Measurements from ENCODE around the gene ST6GALNAC5. TPM values are rescaled to one million over a fixed set of nuclear protein-coding genes. Genes with fewer than 3 reads are reported as not detected.

ST6GALNAC5 gene
- total RNA-seq, 4 donors from 2014 or later: 0.27 to 5.7 (median 1.4) TPM

GRCh38 chr1:77030401-77031105 lies 163.3 kb downstream of the ST6GALNAC5 start:
- Histone ChIP-seq H3K27me3 (no peaks in the 10 kb centered on the region), H3K4me1 (no peaks in the 10 kb centered on the region), H3K4me3 (no peak overlapping the region), H3K36me3 (no peaks in the 10 kb centered on the region), H3K27ac (no peak overlapping the region), H3K9me3 (no peaks in the 10 kb centered on the region)
- no peak for TF ChIP-seq CTCF (IDR thresholded peaks at IDR 0.05)
- TF ChIP-seq POLR2A (IDR thresholded peaks at IDR 0.05): no peak
- no peak for DNase-seq
- intact Hi-C loops (cut with DNase I): no loop called here
- WGBS, 2 donors: 60 to 62% methylated on average over 5 of the region's 5 CpGs

- DNase-seq: no peak
- H3K9me3 ChIP-seq: no peaks in the 10 kb centered on the region
- TF ChIP-seq CTCF (IDR thresholded peaks at IDR 0.05) (no peak), POLR2A (IDR thresholded peaks at IDR 0.05) (no peak)
- H3K4me3 ChIP-seq: no peak overlapping the region
- H3K27me3 ChIP-seq: no peaks in the 10 kb centered on the region
- no peaks in the 10 kb centered on the region for H3K4me1 ChIP-seq
- no peak overlapping the region for H3K27ac ChIP-seq
- intact Hi-C loops (cut with DNase I): no loop called here
- WGBS, 2 donors: 4 to 20% methylated on average over 3 of the region's 3 CpGs
- H3K36me3 ChIP-seq: no peaks in the 10 kb centered on the region
Measured at GRCh38 chr1:77031106-77031662, 163.9 kb downstream of the ST6GALNAC5 start.

- TF ChIP-seq CTCF (IDR thresholded peaks at IDR 0.05) (no peak), POLR2A (IDR thresholded peaks at IDR 0.05) (no peak)
- H3K4me3 ChIP-seq: no peak overlapping the region
- intact Hi-C loops (cut with DNase I): no loop called here
- 70 to 83% methylated on average over 2 of the region's 2 CpGs for WGBS, 2 donors
- H3K27ac ChIP-seq: no peak overlapping the region
- H3K9me3 ChIP-seq: no peaks in the 10 kb centered on the region
- peaks cover 0 to 4% (median 0%) of the 10 kb centered on the region in 3 donors for H3K4me1 ChIP-seq
- no peaks in the 10 kb centered on the region for H3K27me3 ChIP-seq
- no peak for DNase-seq
- no peaks in the 10 kb centered on the region for H3K36me3 ChIP-seq
Measured at GRCh38 chr1:77036560-77036959, 169.3 kb downstream of the ST6GALNAC5 start.

- Histone ChIP-seq H3K4me3 (no peak overlapping the region), H3K36me3 (no peaks in the 10 kb centered on the region), H3K4me1 (peaks cover 0 to 4% (median 0%) of the 10 kb centered on the region in 3 donors), H3K9me3 (no peaks in the 10 kb centered on the region), H3K27ac (no peak overlapping the region), H3K27me3 (no peaks in the 10 kb centered on the region)
- TF ChIP-seq POLR2A (IDR thresholded peaks at IDR 0.05) (no peak), CTCF (IDR thresholded peaks at IDR 0.05) (no peak)
- intact Hi-C loops (cut with DNase I): no loop called here
- DNase-seq: no peak
Measured at GRCh38 chr1:77037038-77037437, 169.8 kb downstream of the ST6GALNAC5 start.

- TF ChIP-seq CTCF (IDR thresholded peaks at IDR 0.05) (no peak), POLR2A (IDR thresholded peaks at IDR 0.05) (no peak)
- H3K4me1 ChIP-seq: peaks cover 0 to 4% (median 0%) of the 10 kb centered on the region in 3 donors
- 10 to 29% methylated on average over 1 of the region's 1 CpG for WGBS, 2 donors
- DNase-seq: no peak
- intact Hi-C loops (cut with DNase I): no loop called here
- no peaks in the 10 kb centered on the region for H3K9me3 ChIP-seq
- H3K36me3 ChIP-seq: no peaks in the 10 kb centered on the region
- H3K27ac ChIP-seq: no peak overlapping the region
- no peaks in the 10 kb centered on the region for H3K27me3 ChIP-seq
- no peak overlapping the region for H3K4me3 ChIP-seq
Measured at GRCh38 chr1:77038000-77038399, 170.7 kb downstream of the ST6GALNAC5 start.
